Uterus (tissue), 4 donors: ENCODE results near the gene RAB3GAP1. TPM values are rescaled to one million over a fixed set of nuclear protein-coding genes. Genes with fewer than 3 reads are reported as not detected.

ENCODE experiments used
- DNase-seq, 2 donors: peaks; one replicate each; pipeline ENCODE4 v3.0.0-alpha.2; 2019 to 2020
- H3K27ac ChIP-seq, 2 donors: fragments of 200-600 bp; sonication (generic); 1 replicate in 1 of 2; 2 replicates in 1 of 2; pipeline ENCODE4 v1.5.1; 2016 to 2018
- H3K27me3 ChIP-seq, 2 donors: fragments of 200-600 bp; sonication (generic); one replicate each; pipeline ENCODE4 v1.5.1; 2018 to 2019; ENCODE audit warnings: control low read depth in 1 of 2
- H3K36me3 ChIP-seq, 2 donors: fragments of 200-600 bp; sonication (generic); one replicate each; pipeline ENCODE4 v1.5.1; 2019; ENCODE audit warnings: control low read depth in 1 of 2
- H3K4me1 ChIP-seq, 2 donors: fragments of 200-600 bp; sonication (generic); one replicate each; pipeline ENCODE4 v1.5.1; 2018 to 2019; ENCODE audit warnings: control low read depth in 1 of 2
- H3K4me3 ChIP-seq, 2 donors: fragments of 200-600 bp; sonication (generic); 1 replicate in 1 of 2; 2 replicates in 1 of 2; pipeline ENCODE4 v1.5.1; 2018 to 2019; ENCODE audit warnings: mild to moderate bottlenecking in 1 of 2
- H3K9me3 ChIP-seq, 2 donors: fragments of 200-600 bp; sonication (generic); one replicate each; pipeline ENCODE4 v1.5.1; 2019; ENCODE audit warnings: control low read depth in 1 of 2
- POLR2A ChIP-seq, 2 donors: fragments of 450-650 bp; IDR thresholded peaks; one replicate each; pipeline ENCODE4 v1.6.1; 2016; ENCODE audit warnings: antibody characterized with exemption in 2 of 2, mild to moderate bottlenecking in 1 of 2, moderate library complexity in 1 of 2
- intact Hi-C: fragments of 100-400 bp; cut with DNase I; formaldehyde crosslinking; loops from one replicate; pipeline ENCODE4 v1.15.1; 2023; ENCODE audit warnings: low total_unique reads
- small RNA-seq: library from RNA; depleted of rRNA; stranded (forward); fragments of <200 nt; gene quantifications from one replicate; pipeline ENCODE3, GENCODE V24; 2016
- total RNA-seq, 4 donors: library from RNA; depleted of rRNA in 3 of 4; stranded (reverse); fragments of >200 nt in 3 of 4; gene quantifications; one replicate each; pipeline versions ENCODE4 v1.1.0 to v1.2.4, GENCODE V29; 2014 to 2023
- TF ChIP-seq, protein P1 (sequence below), 4 experiments: fragments of 200-600 bp in 2 of 4; fragments of 450-650 bp in 2 of 4; sonication (generic) in 2 of 4; IDR thresholded peaks; one replicate each; pipeline ENCODE4 v1.5.1; 2016 to 2019; ENCODE audit warnings: antibody characterized with exemption in 4 of 4, mild to moderate bottlenecking in 2 of 4, moderate library complexity in 1 of 4
- donor health status: DM: yes; HTN: yes; CAD: no.

RAB3GAP1 gene
- total RNA-seq, 4 donors from 2014 or later, result 15.6 to 105 (median 47.8) TPM

DNA sequence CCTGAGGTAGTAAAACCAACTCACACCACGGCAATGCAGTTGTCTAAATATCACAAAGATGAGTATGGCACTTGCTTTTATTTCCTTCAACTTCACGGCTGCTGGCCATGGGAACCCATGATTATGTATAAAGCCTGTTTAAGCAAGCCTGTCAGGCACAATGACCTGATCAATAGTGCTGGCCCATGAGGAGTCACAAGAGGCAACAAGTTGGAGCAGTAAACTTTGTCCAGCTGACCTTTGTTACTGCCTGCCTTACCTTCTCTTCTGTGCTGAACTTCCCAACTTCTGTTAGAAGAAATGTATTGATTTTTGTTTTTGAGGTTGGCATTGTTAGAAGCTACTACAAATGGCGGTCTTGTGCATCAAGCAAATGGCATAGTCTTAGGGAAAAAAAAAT, 151.9 kb downstream of the RAB3GAP1 start:
- H3K27me3 ChIP-seq, result no peaks in the 10 kb centered on the region
- H3K4me1 ChIP-seq, result no peaks in the 10 kb centered on the region
- TF ChIP-seq, protein P1, sequence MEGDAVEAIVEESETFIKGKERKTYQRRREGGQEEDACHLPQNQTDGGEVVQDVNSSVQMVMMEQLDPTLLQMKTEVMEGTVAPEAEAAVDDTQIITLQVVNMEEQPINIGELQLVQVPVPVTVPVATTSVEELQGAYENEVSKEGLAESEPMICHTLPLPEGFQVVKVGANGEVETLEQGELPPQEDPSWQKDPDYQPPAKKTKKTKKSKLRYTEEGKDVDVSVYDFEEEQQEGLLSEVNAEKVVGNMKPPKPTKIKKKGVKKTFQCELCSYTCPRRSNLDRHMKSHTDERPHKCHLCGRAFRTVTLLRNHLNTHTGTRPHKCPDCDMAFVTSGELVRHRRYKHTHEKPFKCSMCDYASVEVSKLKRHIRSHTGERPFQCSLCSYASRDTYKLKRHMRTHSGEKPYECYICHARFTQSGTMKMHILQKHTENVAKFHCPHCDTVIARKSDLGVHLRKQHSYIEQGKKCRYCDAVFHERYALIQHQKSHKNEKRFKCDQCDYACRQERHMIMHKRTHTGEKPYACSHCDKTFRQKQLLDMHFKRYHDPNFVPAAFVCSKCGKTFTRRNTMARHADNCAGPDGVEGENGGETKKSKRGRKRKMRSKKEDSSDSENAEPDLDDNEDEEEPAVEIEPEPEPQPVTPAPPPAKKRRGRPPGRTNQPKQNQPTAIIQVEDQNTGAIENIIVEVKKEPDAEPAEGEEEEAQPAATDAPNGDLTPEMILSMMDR (IDR thresholded peaks at IDR 0.05), result no peak
- TF ChIP-seq POLR2A (IDR thresholded peaks at IDR 0.05), result no peak
- H3K4me3 ChIP-seq, result no peak overlapping the region
- no peaks in the 10 kb centered on the region for H3K9me3 ChIP-seq
- no peaks in the 10 kb centered on the region for H3K36me3 ChIP-seq
- H3K27ac ChIP-seq, result no peak overlapping the region
- intact Hi-C loops, result no loop called here
- DNase-seq, result no peak

DNA sequence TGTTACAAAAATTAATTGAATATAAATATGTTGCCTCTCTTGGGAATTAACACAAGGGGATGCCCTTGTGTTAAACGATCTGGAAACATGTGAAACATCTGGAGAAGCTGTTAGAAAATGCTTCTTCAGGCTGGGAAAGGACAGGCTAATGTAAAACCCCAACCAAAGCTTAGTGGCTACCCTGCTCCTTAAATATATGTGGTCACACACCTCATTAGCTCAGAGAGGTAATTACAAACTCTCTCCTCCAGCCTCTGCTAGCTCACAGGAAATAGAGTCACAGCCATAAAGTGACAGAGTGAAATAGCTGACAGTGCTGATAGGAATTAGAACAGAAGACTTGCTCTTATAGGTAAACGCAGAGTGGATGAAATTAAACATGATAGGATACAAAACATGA, 155.9 kb downstream of the RAB3GAP1 start:
- TF ChIP-seq POLR2A (IDR thresholded peaks at IDR 0.05), result no peak
- TF ChIP-seq, protein P1 (IDR thresholded peaks at IDR 0.05), result no peak
- no peaks in the 10 kb centered on the region for H3K4me1 ChIP-seq
- no peak for DNase-seq
- intact Hi-C loops, result no loop called here
- H3K9me3 ChIP-seq, result no peaks in the 10 kb centered on the region
- no peak overlapping the region for H3K27ac ChIP-seq
- H3K4me3 ChIP-seq, result no peak overlapping the region
- H3K27me3 ChIP-seq, result no peaks in the 10 kb centered on the region
- H3K36me3 ChIP-seq, result no peaks in the 10 kb centered on the region

DNA sequence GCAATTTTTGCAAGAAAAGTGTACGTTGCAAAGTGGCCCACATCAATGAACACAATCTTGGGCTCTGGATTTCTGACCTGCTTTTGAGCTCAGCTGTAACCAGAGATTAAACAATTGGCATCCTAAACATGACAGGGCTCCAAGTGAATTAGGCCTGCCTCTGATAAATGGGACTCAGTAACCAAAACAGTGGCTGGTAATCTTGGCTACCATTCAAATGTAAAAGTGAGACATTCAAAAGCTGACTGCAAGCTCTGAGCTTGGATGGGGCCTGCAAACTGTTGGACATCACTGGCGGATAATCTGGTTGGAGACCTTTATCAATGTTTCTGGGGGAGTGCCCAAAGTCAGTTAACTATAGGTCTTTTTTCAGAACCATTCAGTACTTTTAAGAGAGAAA, 160.7 kb downstream of the RAB3GAP1 start:
- TF ChIP-seq, protein P1 (IDR thresholded peaks at IDR 0.05), result no peak
- no peak for TF ChIP-seq POLR2A (IDR thresholded peaks at IDR 0.05)

DNA sequence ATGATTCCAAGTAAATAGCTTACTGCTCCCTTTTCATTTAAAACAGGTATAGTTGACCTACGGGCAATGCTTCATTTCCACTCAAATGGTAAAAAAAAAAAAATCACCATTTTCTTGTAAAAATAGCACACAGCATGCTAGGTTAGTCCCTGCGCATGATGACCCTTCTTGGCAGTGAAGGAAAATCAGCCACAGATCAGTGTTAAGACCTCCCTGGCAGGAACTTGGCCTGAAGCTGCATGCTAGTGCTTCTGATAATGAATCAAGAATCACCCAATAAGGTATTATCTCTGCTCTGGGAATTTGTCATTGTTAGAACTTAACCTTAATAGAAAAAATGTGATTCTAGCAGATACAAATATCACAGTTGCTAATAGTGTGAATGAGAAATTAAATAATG, 166.3 kb downstream of the RAB3GAP1 start:
- intact Hi-C loops, result no loop called here

More for the DNA sequence above, 160.7 kb downstream of the RAB3GAP1 start:
- intact Hi-C loops, result no loop called here
- H3K36me3 ChIP-seq, result no peaks in the 10 kb centered on the region
- DNase-seq, result no peak
- H3K4me3 ChIP-seq, result no peak overlapping the region
- no peaks in the 10 kb centered on the region for H3K4me1 ChIP-seq
- H3K27ac ChIP-seq, result no peak overlapping the region
- H3K9me3 ChIP-seq, result no peaks in the 10 kb centered on the region
- no peaks in the 10 kb centered on the region for H3K27me3 ChIP-seq

DNA sequence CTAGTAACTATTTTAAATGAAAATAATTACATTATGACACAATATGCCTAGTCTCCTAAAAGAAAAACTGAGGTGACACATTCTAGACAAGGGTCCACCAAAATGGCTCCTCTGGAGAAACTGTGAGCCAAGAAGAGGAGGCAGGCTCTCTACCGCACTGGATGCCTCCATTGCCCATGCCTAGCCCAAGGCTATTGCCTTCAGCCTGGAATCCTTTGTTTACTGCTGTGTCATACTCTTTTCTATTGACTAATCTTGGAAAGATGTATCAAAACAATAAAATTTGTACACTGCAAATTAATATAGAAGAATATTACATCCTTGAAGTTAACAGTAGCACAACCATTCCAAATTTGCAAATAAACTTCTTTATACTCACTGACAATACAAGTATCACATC, 167.1 kb downstream of the RAB3GAP1 start:
- no peaks in the 10 kb centered on the region for H3K9me3 ChIP-seq
- no peaks in the 10 kb centered on the region for H3K36me3 ChIP-seq
- no peaks in the 10 kb centered on the region for H3K4me1 ChIP-seq
- no peak overlapping the region for H3K4me3 ChIP-seq
- no peak overlapping the region for H3K27ac ChIP-seq
- intact Hi-C loops, result no loop called here
- no peak for DNase-seq
- H3K27me3 ChIP-seq, result no peaks in the 10 kb centered on the region
- TF ChIP-seq, protein P1 (IDR thresholded peaks at IDR 0.05), result no peak
- TF ChIP-seq POLR2A (IDR thresholded peaks at IDR 0.05), result no peak

More for the DNA sequence above, 166.3 kb downstream of the RAB3GAP1 start:
- H3K4me3 ChIP-seq, result no peak overlapping the region
- H3K36me3 ChIP-seq, result no peaks in the 10 kb centered on the region
- no peak overlapping the region for H3K27ac ChIP-seq
- H3K9me3 ChIP-seq, result no peaks in the 10 kb centered on the region
- no peaks in the 10 kb centered on the region for H3K4me1 ChIP-seq
- no peaks in the 10 kb centered on the region for H3K27me3 ChIP-seq
- TF ChIP-seq, protein P1 (IDR thresholded peaks at IDR 0.05), result no peak
- no peak for TF ChIP-seq POLR2A (IDR thresholded peaks at IDR 0.05)
- DNase-seq, result no peak

Small RNA genes lying within 50 kb of the gene (small RNA-seq; reads per million reads assigned to genes)
- 0.42 reads per million for gene SNORA40B

Other genes with a start within 250 kb of the RAB3GAP1 start
- gene ACMSD, start 213.7 kb upstream of the RAB3GAP1 start, total RNA-seq, result not detected
- 100 to 1,000 TPM in 2 of 4 donors, 10 to 100 TPM in 2; 53.2 to 152 (median 84.9) TPM for gene CCNT2, start 133.5 kb upstream of the RAB3GAP1 start, total RNA-seq
- 1 to 10 TPM in 2 of 4 donors, under 1 TPM in 1, not detected in 1; 0.40 to 3.8 (median 2.1) TPM for gene MAP3K19, start 4.8 kb upstream of the RAB3GAP1 start, total RNA-seq